ENCODE measurements around the gene TFDP2. TPM values are rescaled to one million over a fixed set of nuclear protein-coding genes. Genes with fewer than 3 reads are reported as not detected.

TFDP2 gene
- total and polyA plus RNA-seq, 12 donors, result 11.0 to 77.8 (median 54.3) TPM

GRCh38 chr3:142051351-142051750 lies 98.0 kb downstream of the TFDP2 start:
- TF ChIP-seq, protein P1, sequence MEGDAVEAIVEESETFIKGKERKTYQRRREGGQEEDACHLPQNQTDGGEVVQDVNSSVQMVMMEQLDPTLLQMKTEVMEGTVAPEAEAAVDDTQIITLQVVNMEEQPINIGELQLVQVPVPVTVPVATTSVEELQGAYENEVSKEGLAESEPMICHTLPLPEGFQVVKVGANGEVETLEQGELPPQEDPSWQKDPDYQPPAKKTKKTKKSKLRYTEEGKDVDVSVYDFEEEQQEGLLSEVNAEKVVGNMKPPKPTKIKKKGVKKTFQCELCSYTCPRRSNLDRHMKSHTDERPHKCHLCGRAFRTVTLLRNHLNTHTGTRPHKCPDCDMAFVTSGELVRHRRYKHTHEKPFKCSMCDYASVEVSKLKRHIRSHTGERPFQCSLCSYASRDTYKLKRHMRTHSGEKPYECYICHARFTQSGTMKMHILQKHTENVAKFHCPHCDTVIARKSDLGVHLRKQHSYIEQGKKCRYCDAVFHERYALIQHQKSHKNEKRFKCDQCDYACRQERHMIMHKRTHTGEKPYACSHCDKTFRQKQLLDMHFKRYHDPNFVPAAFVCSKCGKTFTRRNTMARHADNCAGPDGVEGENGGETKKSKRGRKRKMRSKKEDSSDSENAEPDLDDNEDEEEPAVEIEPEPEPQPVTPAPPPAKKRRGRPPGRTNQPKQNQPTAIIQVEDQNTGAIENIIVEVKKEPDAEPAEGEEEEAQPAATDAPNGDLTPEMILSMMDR (IDR thresholded peaks at IDR 0.05), result no peak
- peaks cover 0 to 10% (median 0%) of the 10 kb centered on the region in 11 donors for H3K9me3 ChIP-seq

GRCh38 chr3:142047021-142047369 lies 102.3 kb downstream of the TFDP2 start:
- WGBS, 2 donors, result 50 to 68% methylated on average over 1 of the region's 1 CpG
- Histone ChIP-seq H3K27me3 (no peaks in the 10 kb centered on the region), H3K4me1 (no peaks in the 10 kb centered on the region), H3K4me3 (no peak overlapping the region), H3K27ac (no peak overlapping the region), H3K9me3 (peaks cover 0 to 2% (median 0%) of the 10 kb centered on the region in 11 donors), H3K36me3 (peaks cover 0 to 7% (median 0%) of the 10 kb centered on the region in 9 donors)
- TF ChIP-seq, protein P1 (IDR thresholded peaks at IDR 0.05), result no peak
- DNase-seq, result no peak
- no peak for ATAC-seq
- intact Hi-C loops (cut with DNase I), result no loop called here

More at GRCh38 chr3:142051351-142051750, 98.0 kb downstream of the TFDP2 start:
- Histone ChIP-seq H3K4me3 (no peak overlapping the region), H3K27me3 (no peaks in the 10 kb centered on the region), H3K27ac (no peak overlapping the region), H3K4me1 (no peaks in the 10 kb centered on the region), H3K36me3 (peaks cover 0 to 6% (median 0%) of the 10 kb centered on the region in 9 donors)
- ATAC-seq (no peak), DNase-seq (no peak)
- WGBS, 2 donors, result 92 to 97% methylated on average over 6 of the region's 6 CpGs
- intact Hi-C loops (cut with DNase I), result no loop called here

GRCh38 chr3:142046320-142047020 lies 102.9 kb downstream of the TFDP2 start:
- Histone ChIP-seq H3K27me3 (no peaks in the 10 kb centered on the region), H3K4me1 (no peaks in the 10 kb centered on the region), H3K36me3 (peaks cover 0 to 4% (median 0%) of the 10 kb centered on the region in 9 donors), H3K27ac (no peak overlapping the region), H3K9me3 (peaks cover 0 to 8% (median 0%) of the 10 kb centered on the region in 11 donors), H3K4me3 (no peak overlapping the region)
- WGBS, 2 donors, result 65 to 69% methylated on average over 6 of the region's 6 CpGs
- TF ChIP-seq, protein P1 (IDR thresholded peaks at IDR 0.05), result no peak
- no peak for DNase-seq
- intact Hi-C loops (cut with DNase I), result no loop called here
- ATAC-seq, result no peak

GRCh38 chr3:142040941-142041491 lies 108.3 kb downstream of the TFDP2 start:
- WGBS, 2 donors, result 94 to 98% methylated on average over 2 of the region's 2 CpGs
- Histone ChIP-seq H3K27ac (no peak overlapping the region), H3K9me3 (peaks cover 0 to 10% (median 0%) of the 10 kb centered on the region in 11 donors), H3K36me3 (peaks cover 0 to 4% (median 0%) of the 10 kb centered on the region in 9 donors), H3K4me1 (peaks cover 0 to 10% (median 0%) of the 10 kb centered on the region in 9 donors), H3K4me3 (no peak overlapping the region), H3K27me3 (no peaks in the 10 kb centered on the region)
- DNase-seq (no peak), ATAC-seq (no peak)
- intact Hi-C loops (cut with DNase I), result no loop called here
- TF ChIP-seq, protein P1 (IDR thresholded peaks at IDR 0.05), result no peak
